ENCODE measurements around the gene MTHFD2.

MTHFD2 gene

GRCh38 chr2:74198461-74199274 lies at the start of gene MTHFD2:
MTHFD2 (plus strand) TSS chr2:74198615; CDS start chr2:74198642, 27 bp downstream.
- DNase-seq (ENCODE audit: low read depth) = peak; percentile 86
- peak within 1 kb of the TSS; percentile 92 for H3K4me3 ChIP-seq (ENCODE audit: control insufficient read depth, low read depth, low read length)
- peak; percentile 62 for TF ChIP-seq CTCF (conservative IDR thresholded peaks at IDR 0.05; ENCODE audit: control insufficient read depth, insufficient read depth, low read depth, low read length)

DNA sequence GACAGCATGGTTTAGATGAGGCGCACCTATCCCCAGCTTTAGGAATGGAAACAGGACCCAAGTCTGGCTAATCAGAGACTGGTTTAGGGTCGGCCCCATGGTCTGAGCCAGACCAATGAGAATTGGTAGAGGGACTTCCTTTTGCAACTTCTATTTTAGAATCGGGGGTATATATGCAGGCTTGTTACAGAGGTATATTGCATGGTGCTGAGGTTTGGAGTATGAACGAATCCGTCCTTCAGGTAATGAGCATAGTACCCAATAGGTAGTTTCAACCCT lies 49.2 kb upstream of the MTHFD2 start:
- TF ChIP-seq CTCF (conservative IDR thresholded peaks at IDR 0.05; ENCODE audit: control insufficient read depth, insufficient read depth, low read depth, low read length) = no peak
- no peak for DNase-seq (ENCODE audit: low read depth)
- no peak overlapping the region for H3K4me3 ChIP-seq (ENCODE audit: control insufficient read depth, low read depth, low read length)

- H3K4me3 ChIP-seq (ENCODE audit: control insufficient read depth, low read depth, low read length) = no peak overlapping the region
- TF ChIP-seq CTCF (conservative IDR thresholded peaks at IDR 0.05; ENCODE audit: control insufficient read depth, insufficient read depth, low read depth, low read length) = no peak
- DNase-seq (ENCODE audit: low read depth) = no peak
Measured at GRCh38 chr2:74149570-74150319, 48.7 kb upstream of the MTHFD2 start.

DNA sequence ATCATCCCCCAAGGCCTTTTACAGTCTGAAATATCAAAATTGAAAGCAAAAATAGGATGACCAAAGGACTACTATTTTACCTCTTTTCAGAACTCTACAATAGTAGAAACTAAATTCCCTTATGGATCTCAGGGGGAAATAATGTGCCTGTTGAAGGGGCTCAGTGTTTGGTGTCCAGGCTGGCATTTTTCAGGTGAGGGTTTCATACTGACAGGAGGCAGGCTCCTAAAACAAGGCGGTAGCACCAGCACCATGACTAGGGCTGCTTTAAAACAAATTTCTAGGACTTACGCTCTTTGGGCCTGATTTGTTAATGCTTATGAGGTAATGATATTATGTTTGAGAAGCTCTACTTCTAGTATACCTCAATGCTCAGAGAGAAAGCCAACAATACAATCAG lies 45.5 kb upstream of the MTHFD2 start:
- no peak overlapping the region for H3K4me3 ChIP-seq (ENCODE audit: control insufficient read depth, low read depth, low read length)
- TF ChIP-seq CTCF (conservative IDR thresholded peaks at IDR 0.05; ENCODE audit: control insufficient read depth, insufficient read depth, low read depth, low read length) = no peak
- DNase-seq (ENCODE audit: low read depth) = no peak

DNA sequence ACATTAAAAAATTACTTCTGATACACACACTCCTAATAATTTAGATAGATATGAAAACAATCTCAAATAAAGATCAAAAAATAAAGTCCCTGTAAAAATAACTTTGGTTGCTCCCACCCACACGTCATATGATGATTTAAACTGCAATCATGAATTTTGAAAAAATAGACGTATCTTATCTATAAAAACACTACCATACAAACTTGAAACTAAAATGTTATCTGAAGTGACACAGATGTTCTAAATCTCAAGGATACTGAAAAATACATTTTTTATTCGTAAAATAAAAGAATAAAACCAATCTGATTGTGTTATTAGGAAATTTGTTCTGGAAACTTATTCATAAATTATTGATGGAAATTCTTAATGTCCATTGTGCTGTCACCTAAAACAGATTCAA lies 42.6 kb upstream of the MTHFD2 start:
- DNase-seq (ENCODE audit: low read depth) = no peak
- TF ChIP-seq CTCF (conservative IDR thresholded peaks at IDR 0.05; ENCODE audit: control insufficient read depth, insufficient read depth, low read depth, low read length) = no peak
- H3K4me3 ChIP-seq (ENCODE audit: control insufficient read depth, low read depth, low read length) = no peak overlapping the region

- TF ChIP-seq CTCF (conservative IDR thresholded peaks at IDR 0.05; ENCODE audit: control insufficient read depth, insufficient read depth, low read depth, low read length) = no peak
- H3K4me3 ChIP-seq (ENCODE audit: control insufficient read depth, low read depth, low read length) = no peak overlapping the region
- no peak for DNase-seq (ENCODE audit: low read depth)
Measured at GRCh38 chr2:74162951-74163350, 35.5 kb upstream of the MTHFD2 start.

Measured in fibroblast of mammary gland (primary cell).